Vagina (tissue), 2 donors: ENCODE measurements around the gene EMP1. TPM values are rescaled to one million over a fixed set of nuclear protein-coding genes. Genes with fewer than 3 reads are reported as not detected.

Experiments used
- DNase-seq, 2 donors: peaks; one replicate each; pipeline ENCODE4 v3.0.0-alpha.2; 2017; ENCODE audit errors: extremely low spot score in 2 of 2
- H3K27ac ChIP-seq: fragments of 200-600 bp; sonication (generic); one replicate; pipeline ENCODE4 v1.5.1; 2019
- H3K27me3 ChIP-seq: fragments of 200-600 bp; sonication (generic); one replicate; pipeline ENCODE4 v1.5.1; 2019
- H3K36me3 ChIP-seq, 2 donors: fragments of 200-600 bp; sonication (generic); one replicate each; pipeline ENCODE4 v1.5.1; 2017 to 2019
- H3K4me1 ChIP-seq: fragments of 200-600 bp; sonication (generic); one replicate; pipeline ENCODE4 v1.5.1; 2019
- H3K4me3 ChIP-seq, 2 donors: fragments of 200-600 bp; sonication (generic); 1 replicate in 1 of 2; 2 replicates in 1 of 2; pipeline ENCODE4 v1.5.1; 2016 to 2019
- H3K9me3 ChIP-seq: fragments of 200-600 bp; sonication (generic); one replicate; pipeline ENCODE4 v1.5.1; 2019
- POLR2A ChIP-seq, 2 donors: fragments of 450-650 bp; IDR thresholded peaks; one replicate each; pipeline ENCODE4 v1.6.1; 2017; ENCODE audit warnings: antibody characterized with exemption in 2 of 2, mild to moderate bottlenecking in 2 of 2, moderate library complexity in 2 of 2
- POLR2AphosphoS5 ChIP-seq, 2 donors: sonication (generic); formaldehyde crosslinking; IDR thresholded peaks; one replicate each; pipeline ENCODE4 v1.9.0; 2017; ENCODE audit warnings: antibody characterized with exemption in 2 of 2, mild to moderate bottlenecking in 2 of 2, low read depth in 1 of 2; ENCODE audit not compliant: insufficient read depth in 1 of 2
- intact Hi-C: fragments of 100-400 bp; cut with DNase I; formaldehyde crosslinking; loops from one replicate; pipeline ENCODE4 v1.15.1; 2023
- total RNA-seq: library from RNA; depleted of rRNA; stranded (reverse); fragments of >200 nt; gene quantifications from one replicate; pipeline ENCODE4 v1.2.3, GENCODE V29; 2016
- TF ChIP-seq, protein P1 (sequence below), 3 experiments: fragments of 450-650 bp in 2 of 3; fragments of 200-600 bp in 1 of 3; sonication (generic) in 1 of 3; IDR thresholded peaks; one replicate each; pipeline ENCODE4 v1.5.1; 2017 to 2019; ENCODE audit warnings: antibody characterized with exemption in 3 of 3, mild to moderate bottlenecking in 2 of 3, moderate library complexity in 2 of 3

EMP1 gene
- total RNA-seq, 1 donor from 2014 or later, result 675 TPM

DNA sequence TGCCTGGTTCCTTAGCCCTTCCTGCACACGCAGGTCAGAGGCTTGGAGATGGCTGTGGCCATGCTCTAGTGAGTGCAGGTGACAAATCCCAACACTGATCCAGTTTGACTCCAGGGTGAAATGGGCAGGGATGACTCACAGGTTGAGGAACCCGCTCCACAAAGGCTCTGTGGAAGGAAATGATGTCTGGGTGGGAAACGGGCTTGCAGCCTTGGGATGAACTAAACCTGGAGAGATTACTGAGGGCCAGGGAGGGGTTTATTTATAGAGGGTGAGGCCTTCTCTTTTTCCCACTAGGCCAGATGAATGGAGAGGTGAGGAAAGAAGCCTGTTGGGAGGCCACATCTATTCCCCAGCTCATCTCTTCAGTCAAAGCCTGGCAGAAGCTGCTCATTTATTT, 29.3 kb upstream of the EMP1 start:
- no peaks in the 10 kb centered on the region for H3K27me3 ChIP-seq
- TF ChIP-seq, protein P1, sequence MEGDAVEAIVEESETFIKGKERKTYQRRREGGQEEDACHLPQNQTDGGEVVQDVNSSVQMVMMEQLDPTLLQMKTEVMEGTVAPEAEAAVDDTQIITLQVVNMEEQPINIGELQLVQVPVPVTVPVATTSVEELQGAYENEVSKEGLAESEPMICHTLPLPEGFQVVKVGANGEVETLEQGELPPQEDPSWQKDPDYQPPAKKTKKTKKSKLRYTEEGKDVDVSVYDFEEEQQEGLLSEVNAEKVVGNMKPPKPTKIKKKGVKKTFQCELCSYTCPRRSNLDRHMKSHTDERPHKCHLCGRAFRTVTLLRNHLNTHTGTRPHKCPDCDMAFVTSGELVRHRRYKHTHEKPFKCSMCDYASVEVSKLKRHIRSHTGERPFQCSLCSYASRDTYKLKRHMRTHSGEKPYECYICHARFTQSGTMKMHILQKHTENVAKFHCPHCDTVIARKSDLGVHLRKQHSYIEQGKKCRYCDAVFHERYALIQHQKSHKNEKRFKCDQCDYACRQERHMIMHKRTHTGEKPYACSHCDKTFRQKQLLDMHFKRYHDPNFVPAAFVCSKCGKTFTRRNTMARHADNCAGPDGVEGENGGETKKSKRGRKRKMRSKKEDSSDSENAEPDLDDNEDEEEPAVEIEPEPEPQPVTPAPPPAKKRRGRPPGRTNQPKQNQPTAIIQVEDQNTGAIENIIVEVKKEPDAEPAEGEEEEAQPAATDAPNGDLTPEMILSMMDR (IDR thresholded peaks at IDR 0.05), result no peak
- TF ChIP-seq POLR2AphosphoS5 (IDR thresholded peaks at IDR 0.05; ENCODE audit: insufficient read depth in 1 of 2, low read depth in 1 of 2), result peak in 1 of 2 donors; percentile 51
- no peak overlapping the region for H3K4me3 ChIP-seq
- H3K4me1 ChIP-seq, result peaks cover 34% of the 10 kb centered on the region
- H3K27ac ChIP-seq, result peak overlapping the region; percentile 12
- DNase-seq, result peak in 1 of 2 donors; percentile 80
- no peaks in the 10 kb centered on the region for H3K36me3 ChIP-seq
- no peaks in the 10 kb centered on the region for H3K9me3 ChIP-seq
- intact Hi-C loops, result no loop called here

DNA sequence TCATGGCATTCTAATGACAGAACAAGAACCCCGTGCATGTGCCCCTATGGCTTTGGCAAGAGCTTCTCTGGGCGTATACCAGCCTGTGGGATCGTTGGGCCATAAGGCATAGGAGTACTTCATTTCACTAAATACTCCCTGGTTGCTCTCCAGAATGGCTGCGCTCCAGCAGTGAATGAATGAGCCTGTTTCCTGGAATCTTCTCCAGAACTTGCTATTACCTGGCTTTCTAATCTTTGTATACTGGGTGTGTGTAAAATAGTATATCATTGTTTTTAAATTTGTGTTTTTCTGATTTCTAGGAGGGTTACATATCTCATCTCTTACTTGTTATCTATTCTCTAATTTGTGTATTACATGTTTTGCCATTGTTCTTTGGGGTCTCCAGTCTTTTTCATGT, 28.6 kb upstream of the EMP1 start:
- TF ChIP-seq, protein P1 (IDR thresholded peaks at IDR 0.05), result no peak
- no peak for TF ChIP-seq POLR2A (IDR thresholded peaks at IDR 0.05)
- TF ChIP-seq POLR2AphosphoS5 (IDR thresholded peaks at IDR 0.05; ENCODE audit: insufficient read depth in 1 of 2, low read depth in 1 of 2), result no peak
- H3K4me1 ChIP-seq, result peaks cover 41% of the 10 kb centered on the region
- H3K4me3 ChIP-seq, result no peak overlapping the region
- no peaks in the 10 kb centered on the region for H3K27me3 ChIP-seq
- no peaks in the 10 kb centered on the region for H3K9me3 ChIP-seq
- no peaks in the 10 kb centered on the region for H3K36me3 ChIP-seq
- peak in 1 of 2 donors; percentile 25 for DNase-seq
- peak overlapping the region; percentile 12 for H3K27ac ChIP-seq
- intact Hi-C loops, result no loop called here

- peaks cover 49% of the 10 kb centered on the region for H3K4me1 ChIP-seq
Measured at GRCh38 chr12:13169272-13169671, 27.3 kb upstream of the EMP1 start.

DNA sequence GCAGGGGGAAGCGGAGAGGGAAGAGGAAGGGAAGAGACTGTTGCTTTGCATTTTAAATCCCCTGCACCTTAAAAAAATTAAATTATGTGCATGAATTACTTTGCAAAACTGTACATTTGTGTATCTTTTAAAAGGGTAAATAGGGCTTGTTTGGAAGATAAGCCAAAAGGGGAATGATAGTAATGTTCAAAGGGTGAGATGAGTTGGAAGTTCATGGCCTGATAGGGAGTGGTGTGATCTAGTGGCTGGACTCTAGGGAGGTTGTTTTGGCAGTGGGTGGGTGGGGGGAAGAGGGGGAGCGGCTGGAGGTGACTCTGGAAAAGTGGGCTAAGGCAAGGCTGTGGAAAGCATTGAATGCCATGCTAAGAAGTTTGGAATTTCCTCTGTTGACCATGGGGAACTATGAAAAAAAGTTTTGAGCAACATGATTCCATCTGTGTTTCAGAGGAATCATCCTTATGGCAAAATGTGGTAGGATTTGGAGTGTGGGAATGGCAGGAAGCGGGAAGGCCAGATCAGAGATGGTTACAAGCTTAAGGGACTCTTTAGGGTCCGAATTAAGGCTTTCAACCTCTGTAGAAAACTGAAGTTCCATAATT, 25.5 kb upstream of the EMP1 start:
- Histone ChIP-seq H3K27me3 (no peaks in the 10 kb centered on the region), H3K27ac (no peak overlapping the region), H3K4me3 (no peak overlapping the region), H3K36me3 (no peaks in the 10 kb centered on the region), H3K9me3 (no peaks in the 10 kb centered on the region), H3K4me1 (peaks cover 49% of the 10 kb centered on the region)
- intact Hi-C loops, result no loop called here
- peak in 1 of 2 donors; percentile 27 for DNase-seq
- TF ChIP-seq POLR2A (IDR thresholded peaks at IDR 0.05), result no peak
- TF ChIP-seq, protein P1 (IDR thresholded peaks at IDR 0.05), result no peak
- TF ChIP-seq POLR2AphosphoS5 (IDR thresholded peaks at IDR 0.05; ENCODE audit: insufficient read depth in 1 of 2, low read depth in 1 of 2), result no peak

More at GRCh38 chr12:13169272-13169671, 27.3 kb upstream of the EMP1 start:
- Histone ChIP-seq H3K9me3 (no peaks in the 10 kb centered on the region), H3K27me3 (no peaks in the 10 kb centered on the region), H3K27ac (no peak overlapping the region), H3K36me3 (no peaks in the 10 kb centered on the region), H3K4me3 (no peak overlapping the region)
- TF ChIP-seq POLR2AphosphoS5 (IDR thresholded peaks at IDR 0.05; ENCODE audit: insufficient read depth in 1 of 2, low read depth in 1 of 2), result no peak
- TF ChIP-seq, protein P1 (IDR thresholded peaks at IDR 0.05), result no peak
- TF ChIP-seq POLR2A (IDR thresholded peaks at IDR 0.05), result no peak
- no peak for DNase-seq
- intact Hi-C loops, result no loop called here
